Skin epidermis (tissue), 12 donors: ENCODE results near the gene BCL11A.

ENCODE experiments used
- H3K27ac ChIP-seq, 21 experiments: fragments of 200-600 bp; sonication (generic) in 11 of 21; one replicate each; pipeline ENCODE4 v1.5.0; 2020; ENCODE audit warnings: mild to moderate bottlenecking in 3 of 21, inconsistent platforms in 2 of 21, moderate library complexity in 2 of 21
- H3K4me3 ChIP-seq, 7 experiments: fragments of 200-600 bp; sonication (generic) in 2 of 7; one replicate each; pipeline ENCODE4 v1.5.0; 2020; ENCODE audit warnings: inconsistent platforms in 2 of 7, mild to moderate bottlenecking in 2 of 7, moderate library complexity in 1 of 7

BCL11A gene

GRCh38 chr2:60479226-60480088, 74.0 kb downstream of the BCL11A start:
- peak overlapping the region in 20 of 21 experiments; percentile 12 to 90 (median 70) for H3K27ac ChIP-seq

GRCh38 chr2:60478660-60479059, 74.8 kb downstream of the BCL11A start:
- no peak overlapping the region for H3K4me3 ChIP-seq
- H3K27ac ChIP-seq: peak overlapping the region in 18 of 21 experiments; percentile 12 to 90 (median 69)

More at GRCh38 chr2:60479226-60480088, 74.0 kb downstream of the BCL11A start:
- H3K4me3 ChIP-seq: no peak overlapping the region

GRCh38 chr2:60476206-60476954, 77.1 kb downstream of the BCL11A start:
- Histone ChIP-seq H3K27ac (peak overlapping the region in 5 of 21 experiments; percentile 3 to 67 (median 5)), H3K4me3 (no peak overlapping the region)

GRCh38 chr2:60475123-60475830, 78.2 kb downstream of the BCL11A start:
- H3K27ac ChIP-seq: peak overlapping the region in 3 of 21 experiments; percentile 5 to 67 (median 42)
- H3K4me3 ChIP-seq: no peak overlapping the region

- H3K27ac ChIP-seq: no peak overlapping the region
- no peak overlapping the region for H3K4me3 ChIP-seq
These were observed 79.2 kb downstream of the BCL11A start for GRCh38 chr2:60474301-60474700.

DNA sequence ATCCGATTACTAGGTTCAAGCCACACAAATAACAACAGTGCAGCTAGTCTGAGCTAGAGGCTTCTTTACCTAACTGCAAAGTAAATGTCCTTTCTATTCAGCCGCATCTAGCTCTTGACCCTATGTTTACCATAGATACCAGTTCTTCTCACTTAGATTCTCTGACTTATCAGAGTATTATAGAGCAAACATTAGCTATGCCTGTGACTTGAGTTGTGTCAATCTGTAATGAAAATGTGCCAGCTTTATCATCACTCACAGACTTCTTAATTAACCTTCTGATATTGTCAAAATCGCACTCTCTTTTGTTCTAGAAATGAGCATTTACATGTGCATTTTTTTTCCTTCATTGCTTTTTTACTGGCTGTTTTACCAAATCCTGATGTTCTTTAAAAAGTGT, 79.9 kb downstream of the BCL11A start:
- H3K27ac ChIP-seq: no peak overlapping the region
- no peak overlapping the region for H3K4me3 ChIP-seq

GRCh38 chr2:60472663-60473289, 80.7 kb downstream of the BCL11A start:
- no peak overlapping the region for H3K4me3 ChIP-seq
- peak overlapping the region in 2 of 21 experiments; percentile 20 to 63 for H3K27ac ChIP-seq

DNA sequence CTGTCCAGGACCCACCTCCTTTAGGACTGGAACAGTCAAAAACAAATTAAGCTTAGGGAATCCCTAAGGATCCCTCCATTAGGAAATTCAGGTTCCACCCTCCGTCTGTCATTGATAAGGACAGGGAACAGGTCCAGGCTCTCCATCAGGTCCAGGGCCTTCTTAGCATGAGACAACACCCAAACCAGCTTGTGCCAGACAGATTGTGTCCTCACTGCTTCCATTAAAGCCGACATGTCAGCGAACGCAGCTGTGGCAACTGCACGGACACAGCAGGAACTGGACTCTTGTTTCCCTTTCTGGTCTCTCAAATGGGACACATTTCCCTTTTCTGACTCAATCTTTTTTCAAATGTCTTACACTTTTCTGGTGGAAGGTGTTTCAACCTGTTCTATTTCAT, 81.4 kb downstream of the BCL11A start:
- no peak overlapping the region for H3K4me3 ChIP-seq
- H3K27ac ChIP-seq: peak overlapping the region in 6 of 21 experiments; percentile 20 to 63 (median 40)

- H3K4me3 ChIP-seq: no peak overlapping the region
- H3K27ac ChIP-seq: peak overlapping the region in 3 of 21 experiments; percentile 5 to 34 (median 10)
These were observed 83.1 kb downstream of the BCL11A start for GRCh38 chr2:60470340-60470739.

DNA sequence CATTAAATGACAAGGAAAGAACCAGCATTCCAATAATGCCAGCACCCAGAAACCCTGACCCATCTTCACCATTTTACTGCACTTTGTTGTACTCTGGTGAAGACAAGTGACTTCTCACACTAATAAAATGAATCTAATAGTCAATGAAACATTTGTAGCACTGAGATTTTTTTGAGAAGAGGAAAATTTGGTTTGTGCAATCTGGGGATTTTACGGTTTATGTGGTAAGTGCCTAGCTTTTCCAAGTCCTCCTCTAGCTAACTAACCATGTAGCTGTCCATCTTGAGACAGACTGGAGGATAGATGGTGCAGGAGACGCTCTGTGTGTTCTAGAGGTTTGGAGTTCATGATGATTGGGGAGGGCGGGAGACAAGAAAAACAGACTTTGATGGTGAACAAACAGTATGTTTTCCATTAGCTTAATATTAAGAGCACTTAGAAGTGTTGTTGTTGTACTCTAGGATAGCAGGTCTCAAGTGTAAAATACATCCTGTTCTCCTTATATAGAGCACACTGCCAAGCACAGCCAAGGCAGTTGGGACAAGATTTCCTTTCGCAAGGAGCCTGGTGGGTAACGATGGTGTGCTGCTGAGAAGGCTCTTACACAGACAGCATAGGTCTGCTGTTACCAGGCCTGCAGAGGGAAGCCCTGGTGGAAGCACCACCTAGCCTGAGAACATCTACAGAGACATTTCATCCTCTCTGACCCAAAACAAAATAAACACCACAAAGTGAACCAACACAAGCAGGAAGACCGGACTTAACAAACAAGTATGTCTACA, 83.7 kb downstream of the BCL11A start:
- no peak overlapping the region for H3K4me3 ChIP-seq
- H3K27ac ChIP-seq: peak overlapping the region in 3 of 21 experiments; percentile 10 to 32 (median 25)

DNA sequence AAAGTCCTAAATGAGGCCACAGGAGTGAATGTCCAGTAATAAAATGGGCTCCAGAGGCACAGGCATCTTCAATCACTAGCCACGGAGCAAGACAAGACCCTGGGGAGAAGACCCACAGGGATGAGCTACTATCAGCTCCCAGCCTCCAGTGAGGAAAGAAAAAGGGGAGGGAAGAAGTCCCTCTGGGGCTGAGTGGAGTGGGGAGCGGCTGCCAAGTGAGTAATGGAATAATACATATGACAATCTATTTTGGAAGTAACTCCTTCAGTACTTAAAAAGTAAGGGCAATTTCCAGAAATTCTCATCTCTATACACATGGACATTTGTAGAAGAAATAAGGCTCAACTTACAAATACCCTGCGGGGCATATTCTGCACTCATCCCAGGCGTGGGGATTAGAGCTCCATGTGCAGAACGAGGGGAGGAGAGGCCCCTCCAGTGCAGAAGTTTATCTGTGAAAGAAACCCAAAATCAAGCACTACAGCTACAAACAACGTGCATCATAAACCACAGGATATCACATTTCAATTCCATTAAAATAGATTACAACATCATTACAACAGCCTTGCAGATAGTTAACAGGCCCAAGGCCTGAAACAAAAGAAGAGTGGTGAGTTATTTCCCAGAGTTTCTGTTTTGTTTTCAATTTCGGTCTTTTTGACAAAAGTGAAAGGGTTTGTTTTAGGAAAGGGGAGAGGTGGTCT, 84.9 kb downstream of the BCL11A start:
- H3K27ac ChIP-seq: peak overlapping the region in 3 of 21 experiments; percentile 25 to 32 (median 26)
- H3K4me3 ChIP-seq: no peak overlapping the region

- Histone ChIP-seq H3K27ac (peak overlapping the region in 16 of 21 experiments; percentile 3 to 79 (median 64)), H3K4me3 (no peak overlapping the region)
These were observed 87.2 kb downstream of the BCL11A start for GRCh38 chr2:60466161-60466702.

GRCh38 chr2:60465736-60466135, 87.7 kb downstream of the BCL11A start:
- H3K4me3 ChIP-seq: no peak overlapping the region
- peak overlapping the region in 16 of 21 experiments; percentile 3 to 79 (median 64) for H3K27ac ChIP-seq

- Histone ChIP-seq H3K27ac (peak overlapping the region in 2 of 21 experiments; percentile 10 to 25), H3K4me3 (no peak overlapping the region)
These were observed 90.2 kb downstream of the BCL11A start for GRCh38 chr2:60463249-60463648.

DNA sequence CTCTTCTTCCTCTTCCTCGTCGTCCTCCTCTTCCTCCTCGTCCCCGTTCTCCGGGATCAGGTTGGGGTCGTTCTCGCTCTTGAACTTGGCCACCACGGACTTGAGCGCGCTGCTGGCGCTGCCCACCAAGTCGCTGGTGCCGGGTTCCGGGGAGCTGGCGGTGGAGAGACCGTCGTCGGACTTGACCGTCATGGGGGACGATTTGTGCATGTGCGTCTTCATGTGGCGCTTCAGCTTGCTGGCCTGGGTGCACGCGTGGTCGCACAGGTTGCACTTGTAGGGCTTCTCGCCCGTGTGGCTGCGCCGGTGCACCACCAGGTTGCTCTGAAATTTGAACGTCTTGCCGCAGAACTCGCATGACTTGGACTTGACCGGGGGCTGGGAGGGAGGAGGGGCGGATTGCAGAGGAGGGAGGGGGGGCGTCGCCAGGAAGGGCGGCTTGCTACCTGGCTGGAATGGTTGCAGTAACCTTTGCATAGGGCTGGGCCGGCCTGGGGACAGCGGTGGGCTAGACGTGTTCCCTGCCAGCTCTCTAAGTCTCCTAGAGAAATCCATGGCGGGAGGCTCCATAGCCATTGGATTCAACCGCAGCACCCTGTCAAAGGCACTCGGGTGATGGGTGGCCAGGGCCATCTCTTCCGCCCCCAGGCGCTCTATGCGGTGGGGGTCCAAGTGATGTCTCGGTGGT, 91.9 kb downstream of the BCL11A start:
- H3K4me3 ChIP-seq: no peak overlapping the region
- no peak overlapping the region for H3K27ac ChIP-seq

DNA sequence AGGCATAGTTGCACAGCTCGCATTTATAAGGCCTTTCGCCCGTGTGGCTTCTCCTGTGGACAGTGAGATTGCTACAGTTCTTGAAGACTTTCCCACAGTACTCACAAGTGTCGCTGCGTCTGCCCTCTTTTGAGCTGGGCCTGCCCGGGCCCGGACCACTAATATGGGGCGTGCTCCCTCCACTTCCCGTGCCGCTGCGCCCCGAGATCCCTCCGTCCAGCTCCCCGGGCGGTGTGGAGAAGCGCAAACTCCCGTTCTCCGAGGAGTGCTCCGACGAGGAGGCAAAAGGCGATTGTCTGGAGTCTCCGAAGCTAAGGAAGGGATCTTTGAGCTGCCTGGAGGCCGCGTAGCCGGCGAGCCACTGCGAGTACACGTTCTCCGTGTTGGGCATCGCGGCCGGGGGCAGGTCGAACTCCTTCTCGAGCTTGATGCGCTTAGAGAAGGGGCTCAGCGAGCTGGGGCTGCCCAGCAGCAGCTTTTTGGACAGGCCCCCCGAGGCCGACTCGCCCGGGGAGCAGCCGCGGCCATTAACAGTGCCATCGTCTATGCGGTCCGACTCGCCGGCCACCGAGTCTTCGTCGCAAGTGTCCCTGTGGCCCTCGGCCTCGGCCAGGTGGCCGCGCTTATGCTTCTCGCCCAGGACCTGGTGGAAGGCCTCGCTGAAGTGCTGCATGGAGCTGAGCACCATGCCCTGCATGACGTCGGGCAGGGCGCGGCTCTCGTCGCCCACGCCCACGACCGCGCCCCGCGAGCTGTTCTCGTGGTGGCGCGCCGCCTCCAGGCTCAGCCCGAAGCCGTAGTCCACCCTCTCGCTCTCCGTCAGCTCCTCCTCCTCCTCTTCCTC, 92.7 kb downstream of the BCL11A start:
- Histone ChIP-seq H3K27ac (no peak overlapping the region), H3K4me3 (no peak overlapping the region)
